ENCODE data around the gene EFR3B. TPM values are rescaled to one million over a fixed set of nuclear protein-coding genes. Genes with fewer than 3 reads are reported as not detected.

The EFR3B gene
- total RNA-seq, 1 donor from 2014 or later: 9.0 TPM

DNA sequence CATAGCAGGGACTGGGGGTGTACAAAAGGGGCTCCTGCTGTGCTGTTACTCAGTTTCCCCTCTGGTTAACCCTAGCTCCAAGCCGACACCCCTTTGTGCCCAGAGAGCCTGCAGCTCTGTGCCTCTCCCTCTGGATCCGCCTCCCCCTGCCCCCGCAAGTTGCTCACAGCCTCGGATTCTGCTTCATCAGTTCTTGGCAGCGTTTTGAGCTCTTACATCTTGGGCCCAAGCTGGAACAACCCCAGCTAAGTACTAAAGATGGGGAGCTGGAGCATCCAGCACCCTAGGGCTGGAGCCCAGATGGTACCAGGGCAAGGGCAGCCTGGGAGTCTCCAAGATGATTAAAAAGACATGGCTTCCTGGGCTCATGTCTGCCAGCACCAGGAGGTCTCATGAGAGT is 85.8 kb downstream of the EFR3B start:
- intact Hi-C loops (cut with DNase I): no loop called here
- no peak for ATAC-seq

DNA sequence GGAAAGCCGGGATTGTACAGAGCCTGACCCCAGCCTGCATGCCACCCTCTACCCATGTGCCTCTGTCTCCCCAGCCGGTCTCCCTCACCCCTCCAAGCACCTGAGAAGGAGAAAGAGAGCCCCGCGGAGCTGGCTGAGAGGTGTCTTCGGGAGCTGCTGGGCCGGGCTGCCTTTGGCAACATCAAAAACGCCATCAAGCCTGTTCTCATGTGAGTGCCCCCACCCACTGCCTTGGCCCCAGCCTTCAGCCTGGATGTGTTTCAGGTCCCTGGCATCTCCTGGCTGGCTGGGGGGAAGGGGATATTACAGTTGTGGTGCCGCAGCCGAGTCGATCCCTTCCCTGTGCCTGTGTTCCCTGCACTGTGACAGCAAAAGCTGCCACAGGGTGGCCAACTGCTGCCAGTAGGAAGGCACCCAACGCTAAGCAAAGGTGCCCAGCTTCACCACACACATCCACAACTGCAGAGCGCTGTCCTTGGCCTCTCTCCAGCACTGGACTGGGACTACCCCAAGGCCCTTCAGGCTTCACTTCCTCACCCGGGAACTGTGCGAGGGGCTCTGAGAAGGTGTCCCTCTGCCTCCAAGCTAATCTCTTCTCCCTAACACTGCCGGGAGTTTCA is 88.1 kb downstream of the EFR3B start:
- DNase-seq: no peak
- intact Hi-C loops (cut with DNase I): no loop called here
- TF ChIP-seq, protein P1, sequence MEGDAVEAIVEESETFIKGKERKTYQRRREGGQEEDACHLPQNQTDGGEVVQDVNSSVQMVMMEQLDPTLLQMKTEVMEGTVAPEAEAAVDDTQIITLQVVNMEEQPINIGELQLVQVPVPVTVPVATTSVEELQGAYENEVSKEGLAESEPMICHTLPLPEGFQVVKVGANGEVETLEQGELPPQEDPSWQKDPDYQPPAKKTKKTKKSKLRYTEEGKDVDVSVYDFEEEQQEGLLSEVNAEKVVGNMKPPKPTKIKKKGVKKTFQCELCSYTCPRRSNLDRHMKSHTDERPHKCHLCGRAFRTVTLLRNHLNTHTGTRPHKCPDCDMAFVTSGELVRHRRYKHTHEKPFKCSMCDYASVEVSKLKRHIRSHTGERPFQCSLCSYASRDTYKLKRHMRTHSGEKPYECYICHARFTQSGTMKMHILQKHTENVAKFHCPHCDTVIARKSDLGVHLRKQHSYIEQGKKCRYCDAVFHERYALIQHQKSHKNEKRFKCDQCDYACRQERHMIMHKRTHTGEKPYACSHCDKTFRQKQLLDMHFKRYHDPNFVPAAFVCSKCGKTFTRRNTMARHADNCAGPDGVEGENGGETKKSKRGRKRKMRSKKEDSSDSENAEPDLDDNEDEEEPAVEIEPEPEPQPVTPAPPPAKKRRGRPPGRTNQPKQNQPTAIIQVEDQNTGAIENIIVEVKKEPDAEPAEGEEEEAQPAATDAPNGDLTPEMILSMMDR (IDR thresholded peaks at IDR 0.05): no peak
- Histone ChIP-seq H3K9me3 (no peaks in the 10 kb centered on the region), H3K27me3 (ENCODE audit: low read depth) (peaks cover 23% of the 10 kb centered on the region), H3K36me3 (no peaks in the 10 kb centered on the region), H3K4me1 (peaks cover 11% of the 10 kb centered on the region), H3K27ac (no peak overlapping the region), H3K4me3 (no peak overlapping the region)
- ATAC-seq: no peak

More for the DNA sequence above, 85.8 kb downstream of the EFR3B start:
- peaks cover 19% of the 10 kb centered on the region for H3K27me3 ChIP-seq (ENCODE audit: low read depth)
- no peaks in the 10 kb centered on the region for H3K9me3 ChIP-seq
- peaks cover 11% of the 10 kb centered on the region for H3K4me1 ChIP-seq
- DNase-seq: no peak
- TF ChIP-seq, protein P1 (IDR thresholded peaks at IDR 0.05): no peak
- H3K27ac ChIP-seq: no peak overlapping the region
- H3K36me3 ChIP-seq: no peaks in the 10 kb centered on the region
- H3K4me3 ChIP-seq: no peak overlapping the region

DNA sequence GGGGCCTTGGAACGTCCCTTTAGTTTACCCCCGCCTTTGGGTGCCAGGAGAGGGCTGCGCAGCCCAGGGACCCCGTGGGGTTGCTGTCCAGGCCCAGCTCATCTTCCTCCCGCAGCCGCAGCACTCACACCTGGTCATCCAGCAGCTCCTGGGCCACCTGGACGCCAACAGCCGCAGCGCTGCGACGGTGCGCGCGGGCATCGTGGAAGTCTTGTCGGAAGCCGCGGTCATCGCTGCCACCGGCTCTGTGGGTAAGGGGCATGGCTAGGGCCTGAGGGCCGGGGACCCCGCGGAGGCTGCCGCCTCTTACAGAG is 89.3 kb downstream of the EFR3B start:
- Histone ChIP-seq H3K27me3 (ENCODE audit: low read depth) (peaks cover 23% of the 10 kb centered on the region), H3K9me3 (no peaks in the 10 kb centered on the region), H3K4me3 (peak overlapping the region; percentile 38), H3K36me3 (no peaks in the 10 kb centered on the region), H3K27ac (no peak overlapping the region), H3K4me1 (peaks cover 11% of the 10 kb centered on the region)
- ATAC-seq (no peak), DNase-seq (no peak)
- intact Hi-C loops (cut with DNase I): no loop called here
- TF ChIP-seq, protein P1 (IDR thresholded peaks at IDR 0.05): no peak

DNA sequence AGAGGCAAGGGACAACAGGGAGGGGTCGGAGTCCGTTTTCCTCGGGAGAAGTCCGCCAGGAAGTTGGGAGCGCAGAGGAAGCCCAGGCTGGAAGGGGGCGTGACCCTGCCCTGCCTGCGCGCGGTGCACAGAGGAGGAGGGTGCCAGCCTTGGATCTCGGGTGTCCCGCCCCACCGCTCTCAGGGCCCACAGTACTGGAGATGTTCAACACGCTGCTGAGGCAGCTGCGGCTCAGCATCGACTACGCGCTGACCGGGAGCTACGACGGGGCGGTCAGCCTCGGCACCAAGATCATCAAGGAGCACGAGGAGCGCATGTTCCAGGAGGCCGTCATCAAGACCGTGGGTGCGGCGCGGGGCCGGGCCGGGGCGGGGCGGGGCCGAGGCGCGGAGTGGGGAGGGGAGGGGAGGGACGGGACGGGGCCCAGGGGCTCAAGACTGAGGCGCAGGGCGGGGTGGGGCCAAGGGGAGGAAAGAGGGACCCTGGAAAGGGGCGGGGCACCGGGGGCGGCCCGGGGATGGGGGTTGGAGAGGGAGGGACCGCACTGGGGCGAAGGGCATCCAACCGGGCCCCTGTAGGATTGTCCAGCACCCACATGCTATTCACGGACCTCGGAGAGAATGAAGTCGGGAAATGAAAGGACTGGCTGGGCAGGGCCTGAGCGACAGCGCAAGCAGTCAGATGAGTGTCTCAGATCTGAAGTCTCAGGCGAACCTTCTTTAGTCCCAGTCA is 89.9 kb downstream of the EFR3B start:
- intact Hi-C loops (cut with DNase I): no loop called here

DNA sequence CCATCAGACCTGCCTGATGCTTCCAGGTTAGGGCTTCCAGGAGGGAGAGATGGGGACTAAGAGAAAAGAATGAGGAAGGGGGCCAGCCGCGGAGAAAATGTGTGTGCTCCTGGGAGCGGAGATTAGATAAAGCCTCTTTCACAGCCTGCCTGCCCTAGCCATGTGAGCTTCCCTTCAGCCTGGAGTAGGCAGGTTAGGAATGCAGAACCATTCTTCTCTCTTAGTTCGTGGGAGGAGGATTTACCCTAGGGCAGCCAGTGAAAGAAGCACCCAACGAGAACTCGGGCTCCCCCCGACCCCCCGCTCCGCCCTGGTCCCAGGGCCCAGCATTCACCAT is 90.4 kb downstream of the EFR3B start:
- DNase-seq (no peak), ATAC-seq (peak in 1 of 2 donors; percentile 47)
- Histone ChIP-seq H3K27me3 (ENCODE audit: low read depth) (peaks cover 23% of the 10 kb centered on the region), H3K27ac (no peak overlapping the region), H3K4me3 (peak overlapping the region; percentile 38), H3K9me3 (no peaks in the 10 kb centered on the region), H3K4me1 (peaks cover 11% of the 10 kb centered on the region), H3K36me3 (no peaks in the 10 kb centered on the region)
- TF ChIP-seq, protein P1 (IDR thresholded peaks at IDR 0.05): no peak
- intact Hi-C loops (cut with DNase I): no loop called here

More for the DNA sequence above, 89.9 kb downstream of the EFR3B start:
- peak; percentile 60 for DNase-seq
- Histone ChIP-seq H3K9me3 (no peaks in the 10 kb centered on the region), H3K4me3 (peak overlapping the region; percentile 38), H3K36me3 (no peaks in the 10 kb centered on the region), H3K27ac (no peak overlapping the region), H3K27me3 (ENCODE audit: low read depth) (peaks cover 23% of the 10 kb centered on the region), H3K4me1 (peaks cover 11% of the 10 kb centered on the region)
- ATAC-seq: peak; percentile 35 to 81
- TF ChIP-seq, protein P1 (IDR thresholded peaks at IDR 0.05): no peak
